ENCODE results near the gene MED28.

Gene MED28

DNA sequence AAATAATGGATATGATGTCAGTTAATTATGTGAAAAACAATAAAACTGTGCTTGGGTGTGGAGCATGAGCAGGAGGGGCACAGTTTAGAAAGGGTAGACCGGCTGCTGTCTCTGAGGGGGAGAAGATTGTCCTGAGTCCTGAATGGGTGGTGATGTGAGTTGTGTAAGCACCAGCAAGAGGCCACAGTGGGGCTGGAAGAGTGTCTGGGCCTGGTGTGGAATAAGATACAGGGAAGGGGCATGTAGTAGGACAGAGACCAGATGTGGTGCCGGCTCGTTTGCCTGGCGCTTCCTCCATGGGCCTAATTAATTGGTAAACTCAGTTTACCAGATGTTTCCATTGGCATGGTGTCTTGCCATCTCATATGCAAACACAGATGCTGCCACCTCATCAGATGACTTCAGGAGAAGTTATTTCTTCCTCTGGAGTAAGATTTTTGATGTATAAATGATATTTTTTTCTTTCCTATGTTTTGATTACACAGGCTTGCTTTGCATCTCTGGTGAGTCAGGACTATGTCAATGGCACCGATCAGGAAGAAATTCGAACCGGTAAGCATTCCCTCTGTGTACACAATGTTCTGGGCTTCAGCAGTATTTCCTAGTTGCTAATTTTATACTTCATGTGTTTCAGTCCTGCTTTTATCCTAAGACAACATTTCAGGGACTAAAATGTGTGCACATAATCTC, 5.1 kb downstream of the MED28 start:
- no peak for DNase-seq (ENCODE audit: low spot score)
- TF ChIP-seq, protein P1, sequence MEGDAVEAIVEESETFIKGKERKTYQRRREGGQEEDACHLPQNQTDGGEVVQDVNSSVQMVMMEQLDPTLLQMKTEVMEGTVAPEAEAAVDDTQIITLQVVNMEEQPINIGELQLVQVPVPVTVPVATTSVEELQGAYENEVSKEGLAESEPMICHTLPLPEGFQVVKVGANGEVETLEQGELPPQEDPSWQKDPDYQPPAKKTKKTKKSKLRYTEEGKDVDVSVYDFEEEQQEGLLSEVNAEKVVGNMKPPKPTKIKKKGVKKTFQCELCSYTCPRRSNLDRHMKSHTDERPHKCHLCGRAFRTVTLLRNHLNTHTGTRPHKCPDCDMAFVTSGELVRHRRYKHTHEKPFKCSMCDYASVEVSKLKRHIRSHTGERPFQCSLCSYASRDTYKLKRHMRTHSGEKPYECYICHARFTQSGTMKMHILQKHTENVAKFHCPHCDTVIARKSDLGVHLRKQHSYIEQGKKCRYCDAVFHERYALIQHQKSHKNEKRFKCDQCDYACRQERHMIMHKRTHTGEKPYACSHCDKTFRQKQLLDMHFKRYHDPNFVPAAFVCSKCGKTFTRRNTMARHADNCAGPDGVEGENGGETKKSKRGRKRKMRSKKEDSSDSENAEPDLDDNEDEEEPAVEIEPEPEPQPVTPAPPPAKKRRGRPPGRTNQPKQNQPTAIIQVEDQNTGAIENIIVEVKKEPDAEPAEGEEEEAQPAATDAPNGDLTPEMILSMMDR (IDR thresholded peaks at IDR 0.05; ENCODE audit: extremely low read depth, missing control alignments): no peak

GRCh38 chr4:17623451-17624001, 9.1 kb downstream of the MED28 start:
- TF ChIP-seq, protein P1 (IDR thresholded peaks at IDR 0.05; ENCODE audit: extremely low read depth, missing control alignments): no peak
- no peak for DNase-seq (ENCODE audit: low spot score)

DNA sequence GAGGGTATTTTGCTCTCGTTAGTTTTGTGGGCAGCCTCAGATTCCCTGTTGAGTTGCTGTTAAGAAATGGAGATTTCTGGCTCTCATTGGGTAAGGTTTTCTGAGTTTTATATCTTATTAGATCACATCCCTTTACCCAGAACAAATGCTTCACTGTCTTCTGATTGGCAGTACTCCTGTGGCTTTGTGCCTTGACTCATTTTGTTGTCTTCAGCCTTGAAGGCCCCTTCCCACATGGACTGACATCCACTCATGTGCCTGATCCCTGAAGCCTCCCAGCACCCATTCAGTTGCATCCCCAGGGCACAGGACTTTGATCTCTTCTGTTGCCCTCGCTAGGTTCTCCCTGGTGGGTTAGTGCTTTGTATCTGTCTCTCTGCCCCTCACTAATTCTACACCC, 10.4 kb downstream of the MED28 start:
- TF ChIP-seq, protein P1 (IDR thresholded peaks at IDR 0.05; ENCODE audit: extremely low read depth, missing control alignments): no peak
- DNase-seq (ENCODE audit: low spot score): no peak

DNA sequence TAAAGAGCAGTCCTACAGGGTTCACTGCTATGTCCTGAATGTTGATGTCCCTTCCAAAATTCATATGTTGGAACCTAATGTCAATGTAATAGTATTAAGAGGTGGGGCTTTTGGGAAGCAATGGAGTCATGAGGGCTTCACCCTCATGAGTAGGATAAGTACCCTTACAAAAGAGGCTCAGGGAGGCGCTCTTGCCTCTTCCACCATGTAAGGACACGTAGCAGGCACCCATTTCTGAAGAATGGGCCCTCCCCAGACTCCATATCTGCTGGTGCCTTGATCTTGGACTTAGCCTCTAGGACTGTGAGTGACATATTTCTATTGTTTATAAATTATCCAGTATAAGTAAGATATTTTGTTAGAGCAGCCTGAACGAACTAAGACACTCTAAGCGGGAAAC, 15.8 kb downstream of the MED28 start:
- TF ChIP-seq, protein P1 (IDR thresholded peaks at IDR 0.05; ENCODE audit: extremely low read depth, missing control alignments): no peak
- DNase-seq (ENCODE audit: low spot score): no peak

- TF ChIP-seq, protein P1 (IDR thresholded peaks at IDR 0.05; ENCODE audit: extremely low read depth, missing control alignments): no peak
- DNase-seq (ENCODE audit: low spot score): no peak
These were observed 19.2 kb downstream of the MED28 start for GRCh38 chr4:17633600-17633999.

DNA sequence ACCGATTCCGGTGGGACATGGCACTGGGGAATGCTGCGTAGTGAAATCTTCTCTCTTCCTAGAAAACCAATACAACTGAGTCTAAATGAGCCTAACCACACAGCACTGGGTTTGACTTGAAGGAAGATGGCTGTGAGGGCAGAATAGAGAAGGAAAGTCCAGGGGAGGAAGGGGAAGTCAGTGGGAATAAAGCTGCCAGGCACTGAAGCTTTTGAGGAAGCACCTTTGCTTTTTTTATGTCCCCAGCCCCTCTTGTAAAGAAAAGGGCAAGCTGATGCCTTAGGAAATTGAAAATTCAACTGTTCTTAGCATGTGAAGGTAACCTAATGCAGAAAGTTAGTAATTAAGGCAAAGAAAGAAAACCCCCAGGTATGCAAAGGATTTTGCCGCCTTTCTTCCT, 20.6 kb downstream of the MED28 start:
- TF ChIP-seq, protein P1 (IDR thresholded peaks at IDR 0.05; ENCODE audit: extremely low read depth, missing control alignments): no peak
- DNase-seq (ENCODE audit: low spot score): no peak

DNA sequence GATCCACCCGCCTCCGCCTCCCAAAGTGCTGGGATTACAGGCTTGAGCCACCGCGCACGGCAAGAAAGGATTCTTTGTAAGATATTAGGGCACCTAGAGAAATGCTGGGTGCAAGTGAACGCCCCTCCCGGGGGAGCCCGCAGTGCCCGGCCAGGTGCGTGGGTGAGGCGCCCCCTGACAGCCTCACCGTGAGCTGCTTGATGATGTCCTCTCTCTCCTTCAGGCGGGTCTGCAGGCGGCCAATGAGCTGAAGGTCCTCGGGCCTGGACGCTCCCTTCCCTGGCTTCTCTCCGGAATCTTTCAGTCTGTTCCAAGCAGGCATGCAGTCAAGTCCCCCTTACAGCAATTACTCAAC, 21.9 kb downstream of the MED28 start:
- TF ChIP-seq, protein P1 (IDR thresholded peaks at IDR 0.05; ENCODE audit: extremely low read depth, missing control alignments): no peak
- no peak for DNase-seq (ENCODE audit: low spot score)
